HT1080 (cell line): ENCODE measurements around the gene CRAT. TPM values are rescaled to one million over a fixed set of nuclear protein-coding genes. Genes with fewer than 3 reads are reported as not detected.
A peak's percentile ranks its signal among the peaks of the same experiment; 100 is the strongest.

Experiments used
- DNase-seq: peaks from one replicate; pipeline ENCODE4 v3.0.0-alpha.2; 2015; ENCODE audit warnings: low read depth
- total RNA-seq: library from RNA; depleted of rRNA; stranded (reverse); fragments of >200 nt; shearing (Covaris generic); gene quantifications from 2 replicates; pipeline ENCODE4 v1.2.3, GENCODE V29; 2014

Gene CRAT
- total RNA-seq, 1 experiment from 2014 or later: 18.4 TPM

- DNase-seq: no peak
These were observed 16.0 kb downstream of the CRAT start for GRCh38 chr9:129094387-129095169.

GRCh38 chr9:129093602-129094386, 16.8 kb downstream of the CRAT start:
- DNase-seq: no peak

GRCh38 chr9:129089246-129089645, 21.3 kb downstream of the CRAT start:
- no peak for DNase-seq

GRCh38 chr9:129084087-129084486, 26.5 kb downstream of the CRAT start:
- no peak for DNase-seq

GRCh38 chr9:129081388-129081904, 29.1 kb downstream of the CRAT start:
- DNase-seq: no peak

GRCh38 chr9:129080601-129081387, 29.8 kb downstream of the CRAT start, which contains the start of gene DOLPP1:
TSS of gene DOLPP1 (plus strand) at chr9:129081111. CDS start at chr9:129081132, 21 bp downstream.
- peak; percentile 99 for DNase-seq

- DNase-seq: no peak
These were observed 30.3 kb downstream of the CRAT start for GRCh38 chr9:129080298-129080600.

- DNase-seq: no peak
These were observed 30.8 kb downstream of the CRAT start for GRCh38 chr9:129079829-129080228.

- DNase-seq: no peak
These were observed 31.7 kb downstream of the CRAT start for GRCh38 chr9:129078691-129079503.

GRCh38 chr9:129077236-129077635, 33.4 kb downstream of the CRAT start:
- no peak for DNase-seq

GRCh38 chr9:129076640-129077037, 34.0 kb downstream of the CRAT start:
- DNase-seq: no peak

- no peak for DNase-seq
These were observed 34.5 kb downstream of the CRAT start for GRCh38 chr9:129075996-129076639.

- DNase-seq: no peak
These were observed 36.5 kb downstream of the CRAT start for GRCh38 chr9:129074106-129074505.

GRCh38 chr9:129073404-129073803, 37.2 kb downstream of the CRAT start:
- DNase-seq: no peak

- no peak for DNase-seq
These were observed 38.4 kb downstream of the CRAT start for GRCh38 chr9:129072171-129072570.

GRCh38 chr9:129071526-129072126, 39.0 kb downstream of the CRAT start:
- no peak for DNase-seq

GRCh38 chr9:129070696-129071525, 39.7 kb downstream of the CRAT start:
- DNase-seq: no peak

- no peak for DNase-seq
These were observed 40.5 kb downstream of the CRAT start for GRCh38 chr9:129069862-129070641.
